Mesenchymal stem cell (in vitro differentiated cells and primary cell): ENCODE results near the gene POLN.

ENCODE experiments used
- DNase-seq: peaks from one replicate; pipeline ENCODE4 v3.0.0-alpha.2; 2013
- H2AFZ ChIP-seq: one replicate; pipeline ENCODE4 v1.6.1; 2013; ENCODE audit warnings: low read depth, mild to moderate bottlenecking, control low read depth, inconsistent platforms, low read length, moderate library complexity
- H2AK5ac ChIP-seq: 2 replicates; pipeline ENCODE4 v1.6.1; 2013; ENCODE audit warnings: low read length, moderate library complexity, mild to moderate bottlenecking, inconsistent platforms; ENCODE audit not compliant: severe bottlenecking
- H2BK120ac ChIP-seq: one replicate; pipeline ENCODE4 v1.6.1; 2013; ENCODE audit warnings: low read depth, mild to moderate bottlenecking, inconsistent platforms, low read length, moderate library complexity
- H2BK12ac ChIP-seq, 2 experiments: one replicate each; pipeline ENCODE4 v1.6.1; 2013; ENCODE audit warnings: inconsistent platforms in 2 of 2, low read length in 2 of 2, mild to moderate bottlenecking in 2 of 2, moderate library complexity in 2 of 2, control low read depth in 1 of 2
- H2BK15ac ChIP-seq: one replicate; pipeline ENCODE4 v1.6.1; 2013; ENCODE audit warnings: mild to moderate bottlenecking, low read depth, inconsistent platforms; ENCODE audit not compliant: poor library complexity, severe bottlenecking
- H2BK5ac ChIP-seq: 2 replicates; pipeline ENCODE4 v1.6.1; 2013; ENCODE audit warnings: low read depth, mild to moderate bottlenecking, low read length, control low read depth, inconsistent platforms; ENCODE audit not compliant: poor library complexity, severe bottlenecking
- H3K14ac ChIP-seq, 2 experiments: one replicate each; pipeline ENCODE4 v1.6.1; 2013; ENCODE audit warnings: inconsistent platforms in 2 of 2, low read length in 2 of 2, control low read depth in 1 of 2, mild to moderate bottlenecking in 1 of 2, moderate library complexity in 1 of 2
- H3K18ac ChIP-seq, 2 experiments: one replicate each; pipeline ENCODE4 v1.6.1; 2013; ENCODE audit warnings: inconsistent platforms in 2 of 2, low read length in 2 of 2, control low read depth in 1 of 2, low read depth in 1 of 2, mild to moderate bottlenecking in 1 of 2
- H3K23ac ChIP-seq, 2 experiments: one replicate each; pipeline ENCODE4 v1.6.1; 2013; ENCODE audit warnings: inconsistent platforms in 2 of 2, low read length in 2 of 2, mild to moderate bottlenecking in 2 of 2, moderate library complexity in 2 of 2, control low read depth in 1 of 2
- H3K27ac ChIP-seq: 2 replicates; pipeline ENCODE4 v1.5.1; 2013; ENCODE audit warnings: mild to moderate bottlenecking, moderate library complexity, low read length, control low read depth, inconsistent platforms; ENCODE audit not compliant: poor library complexity, severe bottlenecking
- H3K27me3 ChIP-seq, 2 experiments: 2 replicates each; pipeline versions ENCODE4 v1.6.1 to v1.7.0; 2013; ENCODE audit warnings: low read length in 2 of 2, mild to moderate bottlenecking in 2 of 2, moderate library complexity in 2 of 2, control low read depth in 1 of 2, inconsistent platforms in 1 of 2; ENCODE audit not compliant: control insufficient read depth in 1 of 2, insufficient read depth in 1 of 2
- H3K36me3 ChIP-seq, 2 experiments: 2 replicates each; pipeline versions ENCODE4 v1.6.1 to v1.7.0; 2013; ENCODE audit warnings: low read length in 2 of 2, control low read depth in 1 of 2, inconsistent platforms in 1 of 2, low read depth in 1 of 2, mild to moderate bottlenecking in 1 of 2; ENCODE audit not compliant: insufficient read depth in 2 of 2, control insufficient read depth in 1 of 2
- H3K4ac ChIP-seq, 2 experiments: one replicate each; pipeline ENCODE4 v1.6.1; 2013; ENCODE audit warnings: inconsistent platforms in 2 of 2, low read length in 2 of 2, mild to moderate bottlenecking in 2 of 2, moderate library complexity in 2 of 2, control low read depth in 1 of 2, low read depth in 1 of 2
- H3K4me1 ChIP-seq: 2 replicates; pipeline ENCODE4 v1.6.1; 2013; ENCODE audit warnings: low read depth, low read length, control low read depth; ENCODE audit not compliant: control insufficient read depth, insufficient read depth
- H3K4me2 ChIP-seq: 2 replicates; pipeline ENCODE4 v1.6.1; 2013; ENCODE audit warnings: low read length, mild to moderate bottlenecking, inconsistent platforms; ENCODE audit not compliant: poor library complexity, severe bottlenecking
- H3K4me3 ChIP-seq, 2 experiments: 2 replicates each; pipeline versions ENCODE4 v1.5.1 to v1.7.0; 2013; ENCODE audit warnings: low read length in 2 of 2, mild to moderate bottlenecking in 2 of 2, control low read depth in 1 of 2, low read depth in 1 of 2; ENCODE audit not compliant: insufficient read depth in 1 of 2
- H3K79me1 ChIP-seq: replicated peaks from 2 replicates; pipeline ENCODE4 v1.6.1; 2013; ENCODE audit warnings: mild to moderate bottlenecking, control low read depth, low read length, inconsistent platforms; ENCODE audit not compliant: poor library complexity, severe bottlenecking
- H3K9ac ChIP-seq: 2 replicates; pipeline ENCODE4 v1.7.0; 2013; ENCODE audit warnings: mild to moderate bottlenecking, low read length, moderate library complexity
- H3K9me3 ChIP-seq: 2 replicates; pipeline ENCODE4 v1.7.0; 2013; ENCODE audit warnings: mild to moderate bottlenecking, low read length; ENCODE audit not compliant: control insufficient read depth
- H4K8ac ChIP-seq: one replicate; pipeline ENCODE4 v1.6.1; 2013; ENCODE audit warnings: inconsistent platforms, mild to moderate bottlenecking, low read length, moderate library complexity
- H4K91ac ChIP-seq: one replicate; pipeline ENCODE4 v1.6.1; 2013; ENCODE audit warnings: mild to moderate bottlenecking, low read length, inconsistent platforms
- WGBS: methylation state at CpG from one replicate; pipeline ENCODE4 v1.1.7; 2013; ENCODE audit warnings: mixed read lengths; 5-methylcytosine and 5-hydroxymethylcytosine counted together

Gene POLN

GRCh38 chr4:2093265-2093664, 148.7 kb downstream of the POLN start:
- no peak overlapping the region for H2AK5ac ChIP-seq
- no peak overlapping the region for H3K18ac ChIP-seq
- H2AFZ ChIP-seq, result no peak overlapping the region
- peaks cover 11% of the 10 kb centered on the region for H3K9me3 ChIP-seq
- H4K8ac ChIP-seq, result no peak overlapping the region
- no peak overlapping the region for H3K14ac ChIP-seq
- H3K79me1 ChIP-seq, result no peaks in the 10 kb centered on the region
- H3K4me1 ChIP-seq, result peaks cover 12% of the 10 kb centered on the region
- H2BK5ac ChIP-seq, result no peak overlapping the region
- H3K4me3 ChIP-seq, result no peak overlapping the region
- no peak overlapping the region for H3K27ac ChIP-seq
- no peak overlapping the region for H3K9ac ChIP-seq
- 94% methylated on average over 6 of the region's 6 CpGs for WGBS
- no peak overlapping the region for H2BK12ac ChIP-seq
- no peak overlapping the region for H3K4me2 ChIP-seq
- DNase-seq, result no peak
- H2BK15ac ChIP-seq, result no peak overlapping the region
- no peak overlapping the region for H3K23ac ChIP-seq
- H3K4ac ChIP-seq, result no peak overlapping the region
- no peaks in the 10 kb centered on the region for H3K27me3 ChIP-seq
- no peak overlapping the region for H4K91ac ChIP-seq
- peaks cover 0 to 6% of the 10 kb centered on the region in 2 experiments for H3K36me3 ChIP-seq
- H2BK120ac ChIP-seq, result no peak overlapping the region

GRCh38 chr4:2092669-2093053, 149.3 kb downstream of the POLN start:
- peaks cover 11% of the 10 kb centered on the region for H3K9me3 ChIP-seq
- no peaks in the 10 kb centered on the region for H3K27me3 ChIP-seq
- no peak overlapping the region for H4K91ac ChIP-seq
- H3K27ac ChIP-seq, result no peak overlapping the region
- H3K18ac ChIP-seq, result no peak overlapping the region
- H3K4me2 ChIP-seq, result no peak overlapping the region
- peaks cover 12% of the 10 kb centered on the region for H3K4me1 ChIP-seq
- no peak overlapping the region for H3K23ac ChIP-seq
- WGBS, result 97% methylated on average over 6 of the region's 6 CpGs
- no peak overlapping the region for H4K8ac ChIP-seq
- no peak overlapping the region for H2BK5ac ChIP-seq
- H2AFZ ChIP-seq, result no peak overlapping the region
- H2BK12ac ChIP-seq, result no peak overlapping the region
- peaks cover 0 to 6% of the 10 kb centered on the region in 2 experiments for H3K36me3 ChIP-seq
- no peak overlapping the region for H2BK120ac ChIP-seq
- no peak overlapping the region for H3K4me3 ChIP-seq
- no peak overlapping the region for H2BK15ac ChIP-seq
- H2AK5ac ChIP-seq, result no peak overlapping the region
- H3K14ac ChIP-seq, result no peak overlapping the region
- DNase-seq, result no peak
- H3K79me1 ChIP-seq, result no peaks in the 10 kb centered on the region
- H3K9ac ChIP-seq, result no peak overlapping the region
- H3K4ac ChIP-seq, result no peak overlapping the region

GRCh38 chr4:2091990-2092668, 149.8 kb downstream of the POLN start:
- 89% methylated on average over 15 of the region's 15 CpGs for WGBS
- no peak overlapping the region for H3K4me3 ChIP-seq
- no peak overlapping the region for H2AK5ac ChIP-seq
- DNase-seq, result no peak
- no peak overlapping the region for H3K27ac ChIP-seq
- no peak overlapping the region for H3K14ac ChIP-seq
- peaks cover 0 to 6% of the 10 kb centered on the region in 2 experiments for H3K36me3 ChIP-seq
- no peak overlapping the region for H2BK12ac ChIP-seq
- no peak overlapping the region for H3K23ac ChIP-seq
- no peak overlapping the region for H3K9ac ChIP-seq
- no peak overlapping the region for H2AFZ ChIP-seq
- H3K79me1 ChIP-seq, result no peaks in the 10 kb centered on the region
- no peak overlapping the region for H2BK5ac ChIP-seq
- H2BK120ac ChIP-seq, result no peak overlapping the region
- no peak overlapping the region for H4K8ac ChIP-seq
- H4K91ac ChIP-seq, result no peak overlapping the region
- H2BK15ac ChIP-seq, result no peak overlapping the region
- no peak overlapping the region for H3K4me2 ChIP-seq
- no peaks in the 10 kb centered on the region for H3K27me3 ChIP-seq
- peaks cover 12% of the 10 kb centered on the region for H3K4me1 ChIP-seq
- H3K9me3 ChIP-seq, result peaks cover 11% of the 10 kb centered on the region
- H3K18ac ChIP-seq, result no peak overlapping the region
- H3K4ac ChIP-seq, result no peak overlapping the region

GRCh38 chr4:2090642-2091041, 151.3 kb downstream of the POLN start:
- Histone ChIP-seq H3K79me1 (no peaks in the 10 kb centered on the region), H4K91ac (no peak overlapping the region), H3K27ac (no peak overlapping the region), H3K9ac (no peak overlapping the region), H3K9me3 (no peaks in the 10 kb centered on the region), H3K4ac (no peak overlapping the region), H2BK5ac (no peak overlapping the region), H3K4me2 (no peak overlapping the region), H2BK15ac (no peak overlapping the region), H2BK12ac (no peak overlapping the region), H3K14ac (no peak overlapping the region), H3K27me3 (no peaks in the 10 kb centered on the region), H2AK5ac (no peak overlapping the region), H3K18ac (no peak overlapping the region), H3K4me3 (no peak overlapping the region), H3K23ac (no peak overlapping the region), H2BK120ac (no peak overlapping the region), H3K36me3 (peaks cover 0 to 6% of the 10 kb centered on the region in 2 experiments), H2AFZ (no peak overlapping the region), H4K8ac (no peak overlapping the region), H3K4me1 (peaks cover 7% of the 10 kb centered on the region)
- WGBS, result no CpG with 5 or more reads among the region's 1 CpG
- DNase-seq, result no peak
